H1 (cell line): ENCODE data around the gene ARID3B. TPM values are rescaled to one million over a fixed set of nuclear protein-coding genes. Genes with fewer than 3 reads are reported as not detected.

ENCODE experiments used
- CTCF ChIA-PET: fragments of 300-600 bp; sonication (Branson Sonifier 250); formaldehyde crosslinking; loops from one replicate; lab custom pipeline; 2021; ENCODE audit not compliant: partially characterized antibody; lab: Charles Lee
- POLR2A ChIA-PET: fragments of 300-600 bp; sonication (Branson Sonifier 250); formaldehyde crosslinking; loops from one replicate; lab custom pipeline; 2021; ENCODE audit warnings: inconsistent platforms; ENCODE audit not compliant: partially characterized antibody; lab: Charles Lee
- DNase-seq, 2 experiments: peaks; one replicate each; pipeline versions ENCODE4 v3.0.0 to v3.0.0-alpha.2; 2010 to 2022; ENCODE audit warnings: low spot score in 2 of 2, low read depth in 1 of 2, mixed read lengths in 1 of 2
- FAIRE-seq: peaks from 2 replicates; lab custom pipeline; 2011; peaks lifted over from hg19 to GRCh38; lab: Jason Lieb, UNC
- H2AFZ ChIP-seq: 2 replicates; pipeline ENCODE4 v1.8.1; 2012; ENCODE audit warnings: low read length, inconsistent platforms
- H2AK5ac ChIP-seq: 2 replicates; pipeline ENCODE4 v1.6.1; 2013; ENCODE audit warnings: low read depth, low read length
- H2BK120ac ChIP-seq: replicated peaks from 2 replicates; pipeline ENCODE3; 2013; ENCODE audit warnings: low read depth, low read length, inconsistent platforms
- H2BK12ac ChIP-seq: 2 replicates; pipeline ENCODE4 v1.6.1; 2013; ENCODE audit warnings: low read depth, low read length
- H2BK15ac ChIP-seq: 2 replicates; pipeline ENCODE4 v1.6.1; 2013; ENCODE audit warnings: low read length
- H2BK20ac ChIP-seq: 2 replicates; pipeline ENCODE4 v1.6.1; 2013; ENCODE audit warnings: low read length
- H2BK5ac ChIP-seq: 2 replicates; pipeline ENCODE4 v1.6.1; 2013; ENCODE audit warnings: low read depth, low read length
- H3K14ac ChIP-seq: 2 replicates; pipeline ENCODE4 v1.6.1; 2013; ENCODE audit warnings: inconsistent platforms; ENCODE audit not compliant: insufficient read length
- H3K18ac ChIP-seq: 2 replicates; pipeline ENCODE4 v1.6.1; 2013; ENCODE audit warnings: low read length; ENCODE audit errors: extremely low read depth
- H3K23ac ChIP-seq: 2 replicates; pipeline ENCODE4 v1.6.1; 2013; ENCODE audit warnings: inconsistent platforms; ENCODE audit not compliant: insufficient read length
- H3K23me2 ChIP-seq: 2 replicates; pipeline ENCODE4 v1.6.1; 2013; ENCODE audit warnings: low read depth, low read length
- H3K27ac ChIP-seq: 2 replicates; pipeline ENCODE4 v1.6.1; 2011; ENCODE audit warnings: low read depth, low read length, inconsistent platforms
- H3K27me3 ChIP-seq, 4 experiments: replicated peaks in 1 of 4; 1 replicate in 1 of 4; 2 replicates in 3 of 4; pipeline versions ENCODE4 v1.6.1 to v1.8.1; 2011 to 2013; ENCODE audit warnings: low read length in 3 of 4, mild to moderate bottlenecking in 3 of 4, inconsistent platforms in 2 of 4, mixed read lengths in 2 of 4, moderate library complexity in 1 of 4; ENCODE audit not compliant: control insufficient read depth in 3 of 4, insufficient read depth in 3 of 4; ENCODE audit errors: extremely low read depth in 1 of 4
- H3K36me3 ChIP-seq, 4 experiments: 2 replicates each; pipeline versions ENCODE4 v1.6.1 to v1.8.1; 2011 to 2013; ENCODE audit warnings: mild to moderate bottlenecking in 4 of 4, low read length in 3 of 4, moderate library complexity in 2 of 4, control low read depth in 1 of 4, inconsistent platforms in 1 of 4; ENCODE audit not compliant: insufficient read depth in 4 of 4, control insufficient read depth in 2 of 4
- H3K4ac ChIP-seq: replicated peaks from 2 replicates; pipeline ENCODE3; 2013; ENCODE audit warnings: low read length, low read depth, mixed read lengths, inconsistent platforms; ENCODE audit not compliant: insufficient read length
- H3K4me1 ChIP-seq, 4 experiments: replicated peaks in 1 of 4; 1 replicate in 1 of 4; 2 replicates in 3 of 4; pipeline versions ENCODE4 v1.6.1 to v1.8.1; 2011 to 2013; ENCODE audit warnings: low read length in 3 of 4, inconsistent platforms in 2 of 4, mixed read lengths in 1 of 4; ENCODE audit not compliant: insufficient read depth in 4 of 4, control insufficient read depth in 3 of 4
- H3K4me2 ChIP-seq, 2 experiments: 2 replicates each; pipeline versions ENCODE4 v1.6.1 to v1.8.1; 2011 to 2013; ENCODE audit warnings: low read depth in 2 of 2, low read length in 2 of 2, control low read depth in 1 of 2, inconsistent platforms in 1 of 2, mild to moderate bottlenecking in 1 of 2; ENCODE audit not compliant: insufficient read depth in 1 of 2
- H3K4me3 ChIP-seq, 4 experiments: fragments of 200-600, 300-600 bp in 1 of 4; sonication (generic), shearing (Covaris generic), sonication (Bioruptor Twin) in 1 of 4; 2 replicates each; pipeline versions ENCODE4 v1.5.1 to v1.8.1; 2011 to 2016; ENCODE audit warnings: low read length in 4 of 4, low read depth in 3 of 4, control low read depth in 2 of 4, inconsistent platforms in 2 of 4, mild to moderate bottlenecking in 2 of 4, mixed read lengths in 1 of 4, moderate library complexity in 1 of 4; ENCODE audit not compliant: insufficient read depth in 2 of 4; ENCODE audit errors: extremely low read depth in 1 of 4
- H3K56ac ChIP-seq: replicated peaks from 2 replicates; pipeline ENCODE3; 2013; ENCODE audit warnings: low read depth, mild to moderate bottlenecking, mixed read lengths, low read length, inconsistent platforms; ENCODE audit not compliant: insufficient read length
- H3K79me1 ChIP-seq: 2 replicates; pipeline ENCODE4 v1.6.1; 2013; ENCODE audit warnings: low read depth, low read length, control low read depth
- H3K79me2 ChIP-seq, 2 experiments: 2 replicates each; pipeline versions ENCODE4 v1.6.1 to v1.8.1; 2012 to 2013; ENCODE audit warnings: low read length in 2 of 2, mild to moderate bottlenecking in 2 of 2, inconsistent platforms in 1 of 2; ENCODE audit not compliant: insufficient read depth in 2 of 2, control insufficient read depth in 1 of 2
- H3K9ac ChIP-seq, 4 experiments: replicated peaks in 1 of 4; 1 replicate in 1 of 4; 2 replicates in 3 of 4; pipeline versions ENCODE4 v1.6.1 to v1.8.1; 2011 to 2013; ENCODE audit warnings: low read depth in 3 of 4, low read length in 3 of 4, control low read depth in 2 of 4, mild to moderate bottlenecking in 2 of 4, moderate library complexity in 2 of 4, inconsistent platforms in 1 of 4; ENCODE audit errors: extremely low read depth in 1 of 4
- H3K9me3 ChIP-seq, 2 experiments: 2 replicates each; pipeline versions ENCODE4 v1.6.1 to v1.8.1; 2012 to 2013; ENCODE audit warnings: mild to moderate bottlenecking in 2 of 2, moderate library complexity in 2 of 2, control low read depth in 1 of 2, inconsistent platforms in 1 of 2, low read depth in 1 of 2, low read length in 1 of 2, mixed read lengths in 1 of 2; ENCODE audit not compliant: insufficient read depth in 2 of 2
- H4K20me1 ChIP-seq, 2 experiments: replicated peaks in 1 of 2; 2 replicates each; pipeline versions ENCODE3 to v1.8.1; 2011 to 2013; ENCODE audit warnings: inconsistent platforms in 2 of 2, low read length in 2 of 2, mild to moderate bottlenecking in 1 of 2; ENCODE audit not compliant: insufficient read depth in 2 of 2, control insufficient read depth in 1 of 2
- H4K5ac ChIP-seq: 2 replicates; pipeline ENCODE4 v1.6.1; 2013; ENCODE audit warnings: low read length, low read depth, mixed read lengths, inconsistent platforms; ENCODE audit not compliant: insufficient read length
- H4K8ac ChIP-seq: 2 replicates; pipeline ENCODE4 v1.8.0; 2013; ENCODE audit warnings: mild to moderate bottlenecking, moderate library complexity, low read length, inconsistent platforms; ENCODE audit not compliant: insufficient read depth; ENCODE audit errors: extremely low read depth
- H4K91ac ChIP-seq: replicated peaks from 2 replicates; pipeline ENCODE3; 2013; ENCODE audit warnings: low read length, mixed read lengths, inconsistent platforms; ENCODE audit not compliant: insufficient read length
- BRCA1 ChIP-seq: IDR thresholded peaks from 2 replicates; pipeline ENCODE4 v1.6.1; 2012; ENCODE audit warnings: low read depth, low read length, improper control_type of control experiment
- CBX5 ChIP-seq: fragments of 300-800, 300-1000 bp; sonication (generic); IDR thresholded peaks from 2 replicates; pipeline ENCODE4 v1.7.1; 2016; ENCODE audit warnings: antibody characterized with exemption, low read length, low read depth
- CEBPB ChIP-seq: IDR thresholded peaks from 2 replicates; pipeline ENCODE4 v1.6.1; 2012; ENCODE audit warnings: low read depth, low read length
- EP300 ChIP-seq, 2 experiments: IDR thresholded peaks; 1 replicate in 1 of 2; 2 replicates in 1 of 2; pipeline ENCODE4 v1.6.1; 2011 to 2012; ENCODE audit warnings: low read depth in 2 of 2, low read length in 2 of 2, mild to moderate bottlenecking in 2 of 2, borderline replicate concordance in 1 of 2, inconsistent platforms in 1 of 2, moderate library complexity in 1 of 2
- EZH2 ChIP-seq: fragments of 200-600 bp; sonication (generic); IDR thresholded peaks from 2 replicates; pipeline ENCODE4 v1.7.1; 2012; ENCODE audit warnings: low read depth, mild to moderate bottlenecking, moderate library complexity, low read length, inconsistent platforms; ENCODE audit not compliant: severe bottlenecking
- GABPA ChIP-seq: IDR thresholded peaks from 2 replicates; pipeline ENCODE4 v1.6.1; 2011; ENCODE audit warnings: mild to moderate bottlenecking, low read length, moderate library complexity, borderline replicate concordance; ENCODE audit not compliant: insufficient read depth
- HDAC6 ChIP-seq: IDR thresholded peaks from one replicate; pipeline ENCODE4 v1.7.1; 2012; ENCODE audit warnings: low read depth, mild to moderate bottlenecking, inconsistent platforms, low read length, moderate library complexity
- MAFK ChIP-seq: IDR thresholded peaks from 2 replicates; pipeline ENCODE4 v1.6.1; 2012; ENCODE audit warnings: low read depth, mild to moderate bottlenecking, improper control_type of control experiment, low read length
- RBBP5 ChIP-seq: IDR thresholded peaks from 2 replicates; pipeline ENCODE4 v1.7.1; 2012; ENCODE audit warnings: low read depth, mild to moderate bottlenecking, inconsistent platforms, low read length, moderate library complexity, borderline replicate concordance
- TAF1 ChIP-seq: IDR thresholded peaks from 2 replicates; pipeline ENCODE4 v1.6.1; 2011; ENCODE audit warnings: mild to moderate bottlenecking, low read depth, low read length
- ZNF274 ChIP-seq: IDR thresholded peaks from 2 replicates; pipeline ENCODE4 v1.7.0; 2012; ENCODE audit warnings: low read length, borderline replicate concordance; ENCODE audit errors: extremely low read depth
- WGBS, 2 experiments: shearing (Covaris generic) in 1 of 2; methylation state at CpG; one replicate each; pipeline versions ENCODE4 v1.1.6 to v1.1.7; 2013 to 2015; ENCODE audit warnings: low lambda C conversion rate in 2 of 2, mixed read lengths in 2 of 2, inconsistent platforms in 1 of 2, low coverage in 1 of 2, missing lambda C conversion rate in 1 of 2; ENCODE audit not compliant: insufficient replicate concordance in 2 of 2, insufficient coverage in 1 of 2, insufficient read length in 1 of 2; ENCODE audit errors: extremely low coverage in 1 of 2, missing lambda C conversion rate in 1 of 2; 5-methylcytosine and 5-hydroxymethylcytosine counted together
- polyA plus RNA-seq, 7 experiments: library from polyadenylated mRNA; depleted of rRNA in 3 of 7; stranded (reverse) in 5 of 7; unstranded in 2 of 7; fragments of >200 nt in 5 of 7; fragments of 200-250 nt in 2 of 7; gene quantifications; 1 replicate in 5 of 7; 2 replicates in 1 of 7; 4 replicates in 1 of 7; pipeline versions ENCODE4 v1.2.1 to v1.2.3, GENCODE V29; 2011 to 2013; ENCODE audit warnings: missing spikeins in 2 of 7, mixed read lengths in 2 of 7
- total RNA-seq: library from RNA; stranded (reverse); fragmentation: NEBNext Ultra II Directional; extraction: Animal tissue kit (Norgen Biotek cat#: 25700); gene quantifications from 2 replicates; pipeline ENCODE4 v1.2.1, GENCODE V29; 2021

ARID3B gene
- total and polyA plus RNA-seq, 2 of the 8 experiments (the other 6 are each of a cell fraction or from before 2014, with no cell fraction given) = 81.0 to 115 TPM

DNA sequence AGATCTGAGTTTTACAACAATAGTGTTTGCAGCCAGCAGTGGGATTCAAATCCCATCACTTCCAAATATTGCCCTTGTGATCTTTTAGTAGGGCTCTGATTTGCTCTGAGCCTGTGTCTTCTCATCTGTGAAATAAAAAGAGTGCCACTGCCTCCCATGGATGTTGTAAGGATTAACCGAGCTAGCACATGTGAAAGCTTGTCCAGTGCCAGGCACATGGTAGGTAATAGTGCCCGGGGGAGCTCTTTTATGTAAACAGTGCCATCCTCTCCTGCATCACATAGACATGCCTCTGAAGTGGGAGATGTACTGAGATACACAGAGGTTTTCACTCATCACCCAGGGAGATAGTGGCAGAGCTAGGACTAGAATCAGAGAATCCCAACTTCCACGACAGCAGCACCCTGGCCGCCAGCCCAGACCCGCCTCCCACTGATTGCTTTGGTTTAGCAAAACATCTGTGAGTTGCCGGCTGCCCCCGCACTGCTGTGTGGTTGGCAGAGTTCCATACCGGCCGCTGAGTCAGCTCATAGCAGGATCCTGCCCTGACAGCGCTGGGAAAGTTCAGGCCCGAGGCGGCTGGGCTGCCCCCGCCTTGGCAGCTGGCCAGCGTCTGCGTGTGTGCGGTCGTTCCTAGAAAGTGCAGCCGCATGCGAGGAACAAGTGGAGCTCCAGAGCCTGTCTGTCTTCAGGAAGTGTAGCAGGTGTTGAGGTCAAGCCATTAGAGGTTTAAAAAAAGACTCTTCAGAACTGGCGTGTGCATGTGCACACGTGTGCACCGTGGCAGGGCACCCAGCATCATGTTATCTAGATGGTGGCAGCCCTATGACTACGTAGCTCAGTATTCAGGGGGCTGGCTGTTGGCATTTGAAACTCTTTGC is 5.0 kb downstream of the ARID3B start:
- H2BK20ac ChIP-seq = no peak overlapping the region
- DNase-seq = no peak
- H3K79me1 ChIP-seq = peaks cover 13% of the 10 kb centered on the region
- no peak overlapping the region for H3K18ac ChIP-seq
- no peak overlapping the region for H2BK12ac ChIP-seq
- H3K4me2 ChIP-seq = no peak overlapping the region
- H3K4me3 ChIP-seq = no peak overlapping the region
- 84% methylated on average over 23 of the region's 23 CpGs; no CpG with 5 or more reads in 1 of the 2 experiments for WGBS, 2 experiments
- no peak for FAIRE-seq
- peaks cover 5 to 13% (median 8%) of the 10 kb centered on the region in 4 experiments; a peak in 6 of 7 replicates for H3K4me1 ChIP-seq
- H4K91ac ChIP-seq = no peak overlapping the region
- POLR2A ChIA-PET = interaction anchor here (0.7 to 2.3 kb wide), 15 partner anchors 8 to 128 kb away, joined by 3 to 14 read pairs (median 4); partner anchors contain the start of gene UBL7
- no peak overlapping the region for H3K27ac ChIP-seq
- H3K14ac ChIP-seq = no peak overlapping the region
- no peak overlapping the region for H3K23ac ChIP-seq
- TF ChIP-seq RBBP5 (no peak), CBX5 (no peak), EZH2 (no peak), CEBPB (no peak), EP300 (IDR thresholded peaks at IDR 0.05; ENCODE audit: borderline replicate concordance in 1 of 2, low read depth in 2 of 2, low read length in 2 of 2) (no peak), GABPA (no peak), BRCA1 (no peak), TAF1 (no peak), MAFK (no peak), ZNF274 (no peak), HDAC6 (no peak)
- peaks cover 25 to 40% of the 10 kb centered on the region in 2 experiments for H4K20me1 ChIP-seq
- H2AFZ ChIP-seq = no peak overlapping the region
- H3K79me2 ChIP-seq = peaks cover 37 to 90% of the 10 kb centered on the region in 2 experiments
- no peak overlapping the region for H2BK15ac ChIP-seq
- CTCF ChIA-PET = interaction anchor here (0.6 to 1.9 kb wide), 12 partner anchors 11 to 438 kb away, joined by 3 to 7 read pairs (median 3); no protein-coding TSS in a partner anchor
- H2AK5ac ChIP-seq = no peak overlapping the region
- no peak overlapping the region for H2BK5ac ChIP-seq
- H3K9me3 ChIP-seq = no peaks in the 10 kb centered on the region
- H3K4ac ChIP-seq = no peak overlapping the region
- no peak overlapping the region for H4K5ac ChIP-seq
- H3K56ac ChIP-seq = no peak overlapping the region
- H4K8ac ChIP-seq = no peak overlapping the region
- H3K23me2 ChIP-seq = peaks cover 11% of the 10 kb centered on the region; the same call in 1 of the 2 replicates
- peaks cover 14 to 59% (median 39%) of the 10 kb centered on the region in 4 experiments for H3K36me3 ChIP-seq
- H3K9ac ChIP-seq = no peak overlapping the region
- no peak overlapping the region for H2BK120ac ChIP-seq
- no peaks in the 10 kb centered on the region for H3K27me3 ChIP-seq
